ENCODE measurements around the gene ZBTB34.

GRCh38 chr9:126834672-126835071 lies 25.8 kb upstream of the ZBTB34 start:
- TF ChIP-seq CTCF (IDR thresholded peaks at IDR 0.05; ENCODE audit: insufficient read depth, low read length, poor library complexity, severe bottlenecking) (no peak), EZH2phosphoT487 (conservative IDR thresholded peaks at IDR 0.05; ENCODE audit: low read length) (no peak)
